Inflammatory macrophage treated with lipopolysaccharide for 1 hour (primary cell): ENCODE measurements around the gene SEPTIN11.

Experiments used
- DNase-seq, 2 donors: peaks; one replicate each; pipeline ENCODE4 v3.0.0-alpha.2; 2020 to 2022

The SEPTIN11 gene

GRCh38 chr4:76982638-76983584, 33.4 kb downstream of the SEPTIN11 start:
- peak in 1 of 2 donors; percentile 60 for DNase-seq

DNA sequence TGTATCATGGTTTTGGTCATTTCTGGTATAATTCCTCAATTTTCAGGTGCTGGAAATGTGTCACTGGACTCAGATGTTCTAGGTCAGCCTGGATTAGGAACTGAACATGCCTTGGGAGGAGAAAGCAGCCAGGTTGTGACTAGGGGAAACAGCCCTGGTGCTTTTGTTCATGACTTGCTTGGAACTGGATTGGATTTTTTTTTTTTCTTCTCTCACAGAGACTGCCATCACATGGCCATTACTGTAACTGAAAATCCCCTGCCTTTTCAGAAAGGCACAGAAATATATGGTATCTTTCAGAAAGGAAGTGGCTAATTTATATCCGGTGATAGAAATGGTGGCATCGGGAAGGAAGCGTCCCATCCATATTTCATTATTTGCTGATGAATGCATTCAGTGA, 34.6 kb downstream of the SEPTIN11 start:
- DNase-seq = peak; percentile 42 to 74

- DNase-seq = no peak
These were observed 35.2 kb downstream of the SEPTIN11 start for GRCh38 chr4:76984788-76985211.

DNA sequence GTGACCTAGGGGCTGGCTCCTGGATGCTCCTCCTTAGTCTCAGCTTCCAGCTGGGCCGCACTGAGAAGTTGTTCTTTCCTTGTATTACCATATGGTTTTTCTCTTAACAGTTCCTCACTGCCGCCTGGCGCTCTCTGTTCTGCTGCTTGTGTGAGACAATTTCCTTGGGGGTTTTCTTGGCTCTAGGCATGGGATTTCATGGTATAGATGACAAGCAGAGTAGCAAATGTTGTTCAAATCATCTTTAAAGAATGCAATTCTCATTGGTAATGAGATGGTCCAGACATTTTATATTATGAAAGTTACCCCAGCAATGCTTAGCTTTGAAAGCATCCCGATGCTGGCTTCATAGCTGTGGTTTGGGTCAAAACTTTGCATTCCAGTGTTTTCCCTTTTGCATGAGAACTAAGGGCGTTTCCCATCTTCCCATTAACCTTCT, 37.6 kb downstream of the SEPTIN11 start:
- no peak for DNase-seq

- DNase-seq = no peak
These were observed 38.1 kb downstream of the SEPTIN11 start for GRCh38 chr4:76987685-76988084.

DNA sequence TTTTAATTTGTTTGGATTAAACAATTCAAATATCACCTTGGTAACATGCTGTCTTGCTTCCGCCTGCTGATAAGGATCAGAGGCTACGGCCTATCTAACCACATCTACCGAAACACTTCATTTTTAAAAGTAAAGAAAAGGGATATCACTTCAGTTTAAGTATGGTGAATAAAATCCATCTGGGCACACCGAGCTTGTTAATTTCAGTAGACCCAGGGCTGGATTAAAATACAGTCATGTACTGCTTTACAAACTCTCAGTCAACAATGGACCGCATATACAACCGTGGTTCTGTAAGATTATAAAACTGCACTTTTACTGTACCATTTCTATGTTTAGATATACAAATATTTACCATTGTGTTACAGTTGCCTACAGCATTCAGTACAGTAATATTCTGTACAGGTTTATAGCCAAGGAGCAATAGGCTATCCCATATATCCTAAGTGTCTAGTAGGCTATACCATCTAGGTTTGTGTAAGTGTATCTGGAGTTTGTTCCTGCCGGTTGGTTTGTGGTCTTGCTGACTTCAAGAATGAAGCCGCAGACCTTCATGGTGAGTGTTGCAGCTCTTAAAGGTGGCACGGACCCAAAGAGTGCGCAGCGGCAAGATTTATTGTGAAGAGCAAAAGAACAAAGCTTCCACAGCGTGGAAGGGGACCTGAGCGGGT, 40.0 kb downstream of the SEPTIN11 start:
- no peak for DNase-seq

DNA sequence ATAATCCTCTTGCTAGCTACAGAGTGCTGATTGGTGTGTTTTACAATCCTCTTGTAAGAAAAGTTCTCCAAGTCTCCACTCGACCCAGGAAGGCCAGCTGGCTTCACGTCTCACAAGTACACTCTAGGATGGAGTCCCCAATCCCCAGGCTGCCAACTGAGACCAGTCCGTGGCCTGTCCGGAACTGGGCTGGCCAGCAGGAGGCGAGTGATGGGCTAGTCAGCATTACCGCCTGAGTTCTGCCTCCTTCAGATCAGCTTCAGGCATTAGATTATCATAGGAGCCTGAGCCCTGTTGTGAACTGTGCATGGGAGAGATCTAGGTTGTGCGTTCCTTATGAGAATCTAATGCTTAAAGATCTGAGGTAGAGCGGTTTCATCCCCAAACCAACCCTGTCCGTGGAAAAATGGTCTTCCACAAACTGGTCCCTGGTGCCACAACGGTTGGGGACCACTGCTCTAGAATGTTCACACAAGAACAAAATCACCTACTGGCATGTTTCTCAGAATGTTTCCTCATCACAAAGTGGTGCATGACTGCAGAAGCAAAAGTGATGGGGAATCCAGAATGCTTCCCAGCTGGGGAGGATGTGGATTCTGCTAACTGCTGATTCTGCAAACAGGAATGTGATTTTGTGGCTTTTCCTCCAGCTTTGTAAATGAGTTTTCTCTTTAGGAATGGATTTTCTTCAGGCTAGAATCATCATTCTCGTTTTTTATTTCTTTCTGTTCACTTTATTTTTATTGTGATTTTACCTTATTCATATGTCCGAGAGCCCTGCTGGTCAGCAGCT, 40.9 kb downstream of the SEPTIN11 start:
- DNase-seq = no peak

DNA sequence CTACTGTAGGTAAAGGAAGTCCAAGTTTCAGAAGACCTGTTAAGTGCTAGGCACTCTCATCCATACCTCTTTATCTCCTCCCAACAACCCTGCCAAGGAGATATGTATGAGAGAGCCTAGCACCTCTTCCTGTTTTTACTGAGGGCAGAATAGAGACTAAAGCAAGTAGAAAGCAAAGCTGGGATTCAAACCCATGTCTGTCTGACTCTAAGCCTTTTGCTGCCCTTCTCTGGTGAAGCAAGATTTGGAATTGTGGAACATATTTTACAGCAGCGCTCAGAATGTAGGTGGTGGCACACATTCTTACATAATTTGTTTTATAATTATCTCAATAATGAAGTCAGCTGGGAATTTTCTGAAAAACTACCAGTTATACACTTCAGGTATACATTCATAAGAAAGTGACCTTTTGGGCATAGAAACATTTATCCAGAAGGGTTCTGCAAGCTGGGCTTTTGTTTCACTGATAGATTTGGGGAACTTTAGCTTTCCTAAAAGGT, 41.7 kb downstream of the SEPTIN11 start:
- DNase-seq = peak; percentile 73 to 87

GRCh38 chr4:76993787-76994641, 44.5 kb downstream of the SEPTIN11 start:
- no peak for DNase-seq

DNA sequence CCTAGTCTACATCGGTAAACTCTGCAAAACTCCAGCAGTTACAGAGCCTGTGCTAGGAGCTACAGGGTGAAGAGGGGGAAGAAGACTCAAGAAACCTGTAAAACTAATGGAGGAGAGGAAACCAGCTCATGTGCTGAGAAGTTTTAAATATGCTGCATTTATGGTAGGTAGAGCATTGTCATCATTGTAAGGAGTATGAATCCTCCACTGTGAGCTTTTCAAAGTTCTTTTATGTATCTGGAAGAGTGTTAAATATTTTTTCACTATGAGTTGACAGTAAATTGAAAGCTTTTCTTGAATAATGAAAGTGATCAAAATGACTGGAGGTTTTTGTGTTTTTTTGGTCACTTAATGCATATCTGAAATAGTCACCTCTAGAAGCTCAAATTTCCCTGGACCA, 46.2 kb downstream of the SEPTIN11 start:
- no peak for DNase-seq

DNA sequence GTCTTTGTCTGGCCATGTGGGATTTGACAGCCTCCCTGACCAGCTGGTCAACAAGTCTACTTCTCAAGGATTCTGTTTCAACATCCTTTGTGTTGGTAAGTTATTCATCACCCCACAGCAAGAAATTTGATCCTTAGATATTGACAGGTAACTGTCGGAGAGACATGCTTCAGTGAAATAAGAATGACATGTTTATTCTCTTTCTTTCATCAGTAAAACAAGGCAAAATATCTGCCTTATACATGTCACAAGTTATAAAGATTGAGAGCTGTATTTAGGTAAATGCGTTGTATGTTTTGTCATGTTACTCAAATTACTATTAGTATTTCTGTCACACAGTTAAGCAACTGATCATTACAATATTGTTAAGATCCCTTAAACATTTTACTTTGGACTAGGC, 46.9 kb downstream of the SEPTIN11 start:
- DNase-seq = no peak

DNA sequence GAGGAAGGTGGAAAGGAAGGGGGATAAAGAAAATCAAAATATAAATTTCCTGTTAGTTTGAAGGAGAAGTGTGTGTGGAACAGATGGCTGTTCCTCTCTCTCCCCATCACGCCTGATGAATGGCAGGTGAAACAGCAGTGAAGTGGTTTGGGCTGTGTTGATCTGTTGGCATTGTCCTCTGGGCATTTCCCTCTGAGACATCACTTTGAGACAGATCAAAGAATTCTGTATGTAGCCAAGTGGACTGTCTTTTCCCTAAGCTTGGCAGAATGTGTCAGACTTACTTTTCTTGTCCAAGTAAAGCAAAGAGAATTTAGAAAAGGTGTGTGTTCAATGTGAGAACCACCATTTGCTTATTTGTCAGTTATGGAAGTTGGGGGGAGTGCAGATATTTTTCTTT, 47.5 kb downstream of the SEPTIN11 start:
- no peak for DNase-seq

GRCh38 chr4:76997532-76997931, 48.0 kb downstream of the SEPTIN11 start:
- DNase-seq = no peak

GRCh38 chr4:76998251-76998901, 48.8 kb downstream of the SEPTIN11 start:
- DNase-seq = no peak
